Naive thymus-derived CD4-positive, alpha-beta T cell (primary cell): Measurements from ENCODE around the gene RABL2A. TPM values are rescaled to one million over a fixed set of nuclear protein-coding genes. Genes with fewer than 3 reads are reported as not detected.
"Not testable (repeated sequence)": the region's sequence is repeated elsewhere in the genome, so short reads cannot be mapped to it uniquely, and the experiment has no call there.

Source experiments
- ATAC-seq: fragments of 150-1000 bp; cut with Tn5 transposase; 2 replicates; pipeline ENCODE4 v1.10.0; 2021; ENCODE audit warnings: mild to moderate bottlenecking, moderate library complexity
- CTCF ChIA-PET: fragments of 350-600 bp; sonication (Branson Sonifier 250); formaldehyde crosslinking; loops from one replicate; lab custom pipeline; 2021; ENCODE audit warnings: antibody characterized with exemption; lab: Charles Lee
- POLR2A ChIA-PET: fragments of 350-600 bp; sonication (Branson Sonifier 250); formaldehyde crosslinking; loops from one replicate; lab custom pipeline; 2021; ENCODE audit warnings: antibody characterized with exemption, inconsistent platforms; lab: Charles Lee
- DNase-seq, 9 donors: peaks; one replicate each; pipeline versions ENCODE4 v3.0.0 to v3.0.0-alpha.2; 2020 to 2022; ENCODE audit warnings: mixed read lengths in 1 of 9
- H3K27ac ChIP-seq: one replicate; pipeline ENCODE4 v1.7.0; 2013; ENCODE audit warnings: mild to moderate bottlenecking, low read depth, low read length, moderate library complexity
- H3K27me3 ChIP-seq, 2 donors: one replicate each; pipeline ENCODE4 v1.7.0; 2013; ENCODE audit warnings: low read length in 2 of 2, mild to moderate bottlenecking in 2 of 2, moderate library complexity in 2 of 2; ENCODE audit not compliant: control insufficient read depth in 2 of 2, insufficient read depth in 2 of 2
- H3K36me3 ChIP-seq, 3 experiments: 1 replicate in 2 of 3; 2 replicates in 1 of 3; pipeline ENCODE4 v1.7.0; 2013; ENCODE audit warnings: low read length in 3 of 3, mild to moderate bottlenecking in 3 of 3, moderate library complexity in 1 of 3; ENCODE audit not compliant: insufficient read depth in 3 of 3, control insufficient read depth in 2 of 3
- H3K4me1 ChIP-seq, 2 donors: one replicate each; pipeline ENCODE4 v1.7.0; 2013; ENCODE audit warnings: low read length in 2 of 2, mild to moderate bottlenecking in 2 of 2, moderate library complexity in 1 of 2; ENCODE audit not compliant: control insufficient read depth in 2 of 2, insufficient read depth in 2 of 2
- H3K4me3 ChIP-seq: 2 replicates; pipeline ENCODE4 v1.7.0; 2013; ENCODE audit warnings: mild to moderate bottlenecking, low read length
- H3K9me3 ChIP-seq, 3 experiments: 1 replicate in 2 of 3; 2 replicates in 1 of 3; pipeline ENCODE4 v1.7.0; 2013; ENCODE audit warnings: low read length in 3 of 3; ENCODE audit not compliant: control insufficient read depth in 2 of 3
- H3K27ac Mint-ChIP-seq, 9 donors: one replicate each; pipeline ENCODE4 v1.8.0; 2020 to 2022; ENCODE audit warnings: mixed read lengths in 9 of 9, mild to moderate bottlenecking in 8 of 9, moderate library complexity in 5 of 9, inconsistent platforms in 2 of 9
- H3K27me3 Mint-ChIP-seq, 5 donors: one replicate each; pipeline ENCODE4 v1.8.0; 2021 to 2022; ENCODE audit warnings: mixed read lengths in 5 of 5, mild to moderate bottlenecking in 1 of 5
- H3K36me3 Mint-ChIP-seq, 5 donors: one replicate each; pipeline ENCODE4 v1.8.0; 2020 to 2022; ENCODE audit warnings: mixed read lengths in 5 of 5, mild to moderate bottlenecking in 3 of 5, inconsistent platforms in 1 of 5
- H3K4me1 Mint-ChIP-seq, 7 donors: one replicate each; pipeline ENCODE4 v1.8.0; 2020 to 2022; ENCODE audit warnings: mixed read lengths in 7 of 7, mild to moderate bottlenecking in 3 of 7, inconsistent platforms in 1 of 7
- H3K4me3 Mint-ChIP-seq, 10 donors: one replicate each; pipeline ENCODE4 v1.8.0; 2020 to 2022; ENCODE audit warnings: mild to moderate bottlenecking in 10 of 10, mixed read lengths in 10 of 10, moderate library complexity in 6 of 10, inconsistent platforms in 2 of 10
- H3K9me3 Mint-ChIP-seq, 11 donors: one replicate each; pipeline ENCODE4 v1.8.0; 2020 to 2022; ENCODE audit warnings: mixed read lengths in 11 of 11, mild to moderate bottlenecking in 4 of 11, inconsistent platforms in 1 of 11, moderate library complexity in 1 of 11
- intact Hi-C, 2 donors: fragments of 100-400 bp; cut with micrococcal nuclease; formaldehyde crosslinking; loops; one replicate each; pipeline ENCODE4 v1.15.1; 2023
- polyA plus RNA-seq, 2 donors: library from polyadenylated mRNA; unstranded; fragments of 300-500 nt; fragmentation: Illumina TruSeq; gene quantifications; one replicate each; pipeline ENCODE4 v1.2.3, GENCODE V29; 2021
- total RNA-seq, 6 experiments: library from RNA in 5 of 6; stranded (reverse) in 5 of 6; gene quantifications; 1 replicate in 5 of 6; 2 replicates in 1 of 6; pipeline ENCODE4 v1.2.3 and lab custom pipeline; 2021 to 2026

Gene RABL2A
- total and polyA plus RNA-seq, 7 experiments from 2014 or later: 14.8 to 57.9 (median 25.7) TPM

- Mint-ChIP-seq H3K27ac (no peak overlapping the region), H3K36me3 (no peaks in the 10 kb centered on the region), H3K4me1 (no peaks in the 10 kb centered on the region), H3K4me3 (no peak overlapping the region), H3K27me3 (peaks cover 0 to 16% (median 0%) of the 10 kb centered on the region in 5 donors), H3K9me3 (peaks cover 0 to 2% (median 0%) of the 10 kb centered on the region in 11 donors)
- no peaks in the 10 kb centered on the region for H3K9me3 ChIP-seq
- no peak overlapping the region for H3K4me3 ChIP-seq
- no peaks in the 10 kb centered on the region for H3K27me3 ChIP-seq
- no peaks in the 10 kb centered on the region for H3K36me3 ChIP-seq
- ChIA-PET CTCF (no interaction called here), POLR2A (interaction anchor here (1.3 kb wide), 1 partner anchor 21 kb away, joined by 3 read pairs; no protein-coding TSS in a partner anchor)
- intact Hi-C loops: no loop called here
- ATAC-seq: no peak
- H3K27ac ChIP-seq: no peak overlapping the region
- peaks cover 0 to 12% of the 10 kb centered on the region in 2 donors for H3K4me1 ChIP-seq
- no peak for DNase-seq
These were observed 49.7 kb downstream of the RABL2A start for GRCh38 chr2:113676623-113677266.

DNA sequence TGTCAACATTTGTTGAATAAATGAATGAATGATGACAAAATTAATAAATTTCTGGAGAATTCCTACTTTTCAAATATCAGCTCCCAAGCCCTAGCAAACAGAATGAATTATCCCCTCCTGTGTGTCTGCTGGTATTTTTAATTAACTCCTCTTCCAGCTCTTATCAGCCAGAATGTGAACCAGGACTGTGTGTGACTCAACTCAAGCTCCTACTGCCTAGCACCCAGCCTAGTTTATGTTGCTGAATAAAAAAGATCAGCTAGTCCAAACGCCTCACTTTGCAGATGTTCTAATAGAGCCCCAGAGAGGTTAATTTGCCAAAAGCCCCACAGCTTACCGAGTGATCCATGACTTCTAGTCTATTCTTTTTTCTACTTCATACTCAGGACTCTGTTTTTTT lies 50.3 kb downstream of the RABL2A start:
- DNase-seq (no peak), ATAC-seq (no peak)
- intact Hi-C loops: no loop called here
- Histone ChIP-seq H3K27me3 (no peaks in the 10 kb centered on the region), H3K4me3 (no peak overlapping the region), H3K9me3 (no peaks in the 10 kb centered on the region), H3K27ac (no peak overlapping the region), H3K36me3 (no peaks in the 10 kb centered on the region), H3K4me1 (peaks cover 0 to 12% of the 10 kb centered on the region in 2 donors)
- POLR2A ChIA-PET: interaction anchor here (1.3 kb wide), 1 partner anchor 21 kb away, joined by 3 read pairs; no protein-coding TSS in a partner anchor
- Mint-ChIP-seq H3K36me3 (no peaks in the 10 kb centered on the region), H3K27ac (no peak overlapping the region), H3K4me3 (no peak overlapping the region), H3K27me3 (peaks cover 0 to 22% (median 0%) of the 10 kb centered on the region in 5 donors), H3K9me3 (peaks cover 0 to 2% (median 0%) of the 10 kb centered on the region in 11 donors), H3K4me1 (no peaks in the 10 kb centered on the region)
- CTCF ChIA-PET: no interaction called here

DNA sequence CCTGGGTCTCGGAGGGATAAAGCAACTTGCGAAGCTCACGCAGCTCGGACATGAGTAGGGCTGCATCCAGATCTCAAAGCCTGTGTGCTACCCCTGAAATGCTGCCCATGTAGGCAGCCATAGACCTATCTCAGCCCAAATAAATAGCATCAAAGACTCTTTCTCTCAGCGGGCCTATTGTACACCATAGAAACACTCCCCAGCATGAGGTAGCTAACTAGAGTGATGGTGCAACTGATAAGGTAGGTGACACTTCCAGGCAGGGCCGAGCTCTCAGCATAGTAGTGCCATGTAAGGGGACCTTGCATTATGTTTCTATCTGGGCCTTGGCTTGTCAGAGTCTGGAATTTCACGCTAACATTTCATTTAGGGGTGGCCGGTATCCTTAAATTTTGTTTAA lies 52.4 kb downstream of the RABL2A start:
- H3K9me3 Mint-ChIP-seq: peaks cover 0 to 2% (median 0%) of the 10 kb centered on the region in 11 donors
- peak; percentile 65 for ATAC-seq
- CTCF ChIA-PET: no interaction called here
- DNase-seq: no peak
- H3K4me3 ChIP-seq: no peak overlapping the region
- no peak overlapping the region for H3K4me3 Mint-ChIP-seq
- H3K27ac Mint-ChIP-seq: no peak overlapping the region
- peaks cover 0 to 12% of the 10 kb centered on the region in 2 donors for H3K4me1 ChIP-seq
- H3K36me3 ChIP-seq: no peaks in the 10 kb centered on the region
- H3K9me3 ChIP-seq: no peaks in the 10 kb centered on the region
- no peaks in the 10 kb centered on the region for H3K4me1 Mint-ChIP-seq
- no peak overlapping the region for H3K27ac ChIP-seq
- H3K27me3 ChIP-seq: no peaks in the 10 kb centered on the region
- intact Hi-C loops: no loop called here
- POLR2A ChIA-PET: no interaction called here
- H3K36me3 Mint-ChIP-seq: no peaks in the 10 kb centered on the region
- peaks cover 0 to 30% (median 0%) of the 10 kb centered on the region in 5 donors for H3K27me3 Mint-ChIP-seq

GRCh38 chr2:113685471-113685870 lies 58.4 kb downstream of the RABL2A start:
- no peaks in the 10 kb centered on the region for H3K36me3 ChIP-seq
- H3K4me3 ChIP-seq: no peak overlapping the region
- no peaks in the 10 kb centered on the region for H3K4me1 ChIP-seq
- H3K9me3 Mint-ChIP-seq: peaks cover 0 to 2% (median 0%) of the 10 kb centered on the region in 11 donors
- intact Hi-C loops: no loop called here
- no peak for DNase-seq
- H3K27ac Mint-ChIP-seq: no peak overlapping the region
- H3K27me3 ChIP-seq: no peaks in the 10 kb centered on the region
- CTCF ChIA-PET: no interaction called here
- H3K4me3 Mint-ChIP-seq: no peak overlapping the region
- H3K27me3 Mint-ChIP-seq: peaks cover 0 to 23% (median 0%) of the 10 kb centered on the region in 5 donors
- no peaks in the 10 kb centered on the region for H3K9me3 ChIP-seq
- ATAC-seq: no peak
- POLR2A ChIA-PET: no interaction called here
- H3K27ac ChIP-seq: no peak overlapping the region
- H3K36me3 Mint-ChIP-seq: no peaks in the 10 kb centered on the region
- no peaks in the 10 kb centered on the region for H3K4me1 Mint-ChIP-seq

- Mint-ChIP-seq H3K9me3 (peaks cover 0 to 2% (median 0%) of the 10 kb centered on the region in 11 donors), H3K27me3 (peaks cover 0 to 22% (median 0%) of the 10 kb centered on the region in 5 donors), H3K36me3 (peaks cover 0 to 1% (median 0%) of the 10 kb centered on the region in 5 donors), H3K4me1 (peaks cover 0 to 4% (median 0%) of the 10 kb centered on the region in 7 donors), H3K4me3 (no peak overlapping the region), H3K27ac (no peak overlapping the region)
- intact Hi-C loops: no loop called here
- ATAC-seq (no peak), DNase-seq (no peak)
- H3K4me3 ChIP-seq: no peak overlapping the region
- ChIA-PET CTCF (no interaction called here), POLR2A (interaction anchor here (0.6 kb wide), 1 partner anchor 30 kb away, joined by 3 read pairs; no protein-coding TSS in a partner anchor)
- no peaks in the 10 kb centered on the region for H3K9me3 ChIP-seq
- H3K27me3 ChIP-seq: no peaks in the 10 kb centered on the region
- no peaks in the 10 kb centered on the region for H3K4me1 ChIP-seq
- no peak overlapping the region for H3K27ac ChIP-seq
- no peaks in the 10 kb centered on the region for H3K36me3 ChIP-seq
These were observed 59.5 kb downstream of the RABL2A start for GRCh38 chr2:113686537-113686936.

- not testable (repeated sequence) for H3K27ac Mint-ChIP-seq
These were observed 63.8 kb downstream of the RABL2A start for GRCh38 chr2:113690871-113691270.

More at GRCh38 chr2:113690871-113691270, 63.8 kb downstream of the RABL2A start:
- H3K36me3 Mint-ChIP-seq, H3K27ac ChIP-seq, CTCF ChIA-PET, H3K9me3 ChIP-seq, H3K9me3 Mint-ChIP-seq, H3K27me3 Mint-ChIP-seq, DNase-seq, H3K4me3 Mint-ChIP-seq, ATAC-seq, H3K36me3 ChIP-seq, H3K4me3 ChIP-seq, H3K27me3 ChIP-seq, intact Hi-C loops: not testable (repeated sequence)
- peaks cover 13 to 20% of the 10 kb centered on the region in 2 donors for H3K4me1 ChIP-seq
- H3K4me1 Mint-ChIP-seq: peaks cover 15 to 35% (median 27%) of the 10 kb centered on the region in 7 donors
- POLR2A ChIA-PET: interaction anchor here (0.5 kb wide), 1 partner anchor 54 kb away, joined by 3 read pairs; no protein-coding TSS in a partner anchor
